ENCODE results near the gene CDHR2.

The CDHR2 gene

GRCh38 chr5:176548967-176549444 is at the start of gene CDHR2:
TSS of gene CDHR2 (plus strand) at chr5:176549342. CDS start at chr5:176565353, 16,011 bp downstream.
- DNase-seq (ENCODE audit: low read depth in 2 of 2) = no peak

- no peak for DNase-seq (ENCODE audit: low read depth in 2 of 2)
These were observed 48.6 kb upstream of the CDHR2 start for GRCh38 chr5:176500511-176500910.

GRCh38 chr5:176501333-176501732 is 47.8 kb upstream of the CDHR2 start:
- DNase-seq (ENCODE audit: low read depth in 2 of 2) = no peak

- DNase-seq (ENCODE audit: low read depth in 2 of 2) = no peak
These were observed 45.6 kb upstream of the CDHR2 start for GRCh38 chr5:176503496-176503895.

- no peak for DNase-seq (ENCODE audit: low read depth in 2 of 2)
These were observed 41.2 kb upstream of the CDHR2 start for GRCh38 chr5:176507911-176508310.

- DNase-seq (ENCODE audit: low read depth in 2 of 2) = no peak
These were observed 40.5 kb upstream of the CDHR2 start for GRCh38 chr5:176508603-176509002.

- no peak for DNase-seq (ENCODE audit: low read depth in 2 of 2)
These were observed 35.4 kb upstream of the CDHR2 start for GRCh38 chr5:176513788-176514187.

- DNase-seq (ENCODE audit: low read depth in 2 of 2) = no peak
These were observed 34.7 kb upstream of the CDHR2 start for GRCh38 chr5:176514244-176514950.

- DNase-seq (ENCODE audit: low read depth in 2 of 2) = no peak
These were observed 33.7 kb upstream of the CDHR2 start for GRCh38 chr5:176515396-176515795.

- no peak for DNase-seq (ENCODE audit: low read depth in 2 of 2)
These were observed 32.0 kb upstream of the CDHR2 start for GRCh38 chr5:176517053-176517661.

GRCh38 chr5:176519810-176520720 is 29.1 kb upstream of the CDHR2 start:
- no peak for DNase-seq (ENCODE audit: low read depth in 2 of 2)

- no peak for DNase-seq (ENCODE audit: low read depth in 2 of 2)
These were observed 27.9 kb upstream of the CDHR2 start for GRCh38 chr5:176521286-176521685.

GRCh38 chr5:176521699-176522263 is 27.4 kb upstream of the CDHR2 start:
- no peak for DNase-seq (ENCODE audit: low read depth in 2 of 2)

- no peak for DNase-seq (ENCODE audit: low read depth in 2 of 2)
These were observed 25.0 kb upstream of the CDHR2 start for GRCh38 chr5:176524138-176524537.

- no peak for DNase-seq (ENCODE audit: low read depth in 2 of 2)
These were observed 24.2 kb upstream of the CDHR2 start for GRCh38 chr5:176524987-176525386.

- DNase-seq (ENCODE audit: low read depth in 2 of 2) = no peak
These were observed 23.5 kb upstream of the CDHR2 start for GRCh38 chr5:176525677-176526076.

GRCh38 chr5:176526462-176526861 is 22.7 kb upstream of the CDHR2 start:
- no peak for DNase-seq (ENCODE audit: low read depth in 2 of 2)

GRCh38 chr5:176527246-176528222 is 21.6 kb upstream of the CDHR2 start:
- no peak for DNase-seq (ENCODE audit: low read depth in 2 of 2)

GRCh38 chr5:176528301-176528700 is 20.8 kb upstream of the CDHR2 start:
- no peak for DNase-seq (ENCODE audit: low read depth in 2 of 2)

GRCh38 chr5:176528761-176529115 is 20.4 kb upstream of the CDHR2 start:
- DNase-seq (ENCODE audit: low read depth in 2 of 2) = no peak
